Upper lobe of left lung (tissue), 4 donors: ENCODE data around the gene SCRT2.

Experiments used
- CTCF ChIP-seq, 6 experiments: fragments of 450-650 bp in 4 of 6; fragments of 200-600 bp in 2 of 6; sonication (generic) in 2 of 6; IDR thresholded peaks; one replicate each; pipeline ENCODE4 v1.5.1; 2016 to 2019; ENCODE audit warnings: antibody characterized with exemption in 6 of 6
- EP300 ChIP-seq, 4 donors: sonication (generic); formaldehyde crosslinking; IDR thresholded peaks; one replicate each; pipeline ENCODE4 v1.5.1; 2017; ENCODE audit warnings: antibody characterized with exemption in 4 of 4, control low read depth in 2 of 4
- POLR2A ChIP-seq, 4 donors: fragments of 450-650 bp; IDR thresholded peaks; one replicate each; pipeline ENCODE4 v1.5.1; 2016 to 2017; ENCODE audit warnings: antibody characterized with exemption in 4 of 4, mild to moderate bottlenecking in 2 of 4
- POLR2AphosphoS5 ChIP-seq, 2 donors: sonication (generic); formaldehyde crosslinking; IDR thresholded peaks; one replicate each; pipeline ENCODE4 v1.5.1; 2017; ENCODE audit warnings: antibody characterized with exemption in 2 of 2

- TF ChIP-seq CTCF (IDR thresholded peaks at IDR 0.05): no peak
- no peak for TF ChIP-seq EP300 (IDR thresholded peaks at IDR 0.05)
- no peak for TF ChIP-seq POLR2A (IDR thresholded peaks at IDR 0.05)
- no peak for TF ChIP-seq POLR2AphosphoS5 (IDR thresholded peaks at IDR 0.05)
Measured at GRCh38 chr20:653590-654416, 21.8 kb downstream of the SCRT2 start.
